Mesothelial cell of epicardium (in vitro differentiated cells): Measurements from ENCODE around the gene TMED4. TPM values are rescaled to one million over a fixed set of nuclear protein-coding genes. Genes with fewer than 3 reads are reported as not detected.
A peak's percentile ranks its signal among the peaks of the same experiment; 100 is the strongest.

Experiments
- DNase-seq, 2 experiments: peaks; one replicate each; pipeline ENCODE4 v3.0.0; 2021; ENCODE audit warnings: low spot score in 2 of 2; ENCODE audit not compliant: unreplicated experiment in 2 of 2
- H3K27ac Mint-ChIP-seq: 2 replicates; pipeline ENCODE4 v1.8.0; 2021; ENCODE audit warnings: mixed read lengths
- H3K27me3 Mint-ChIP-seq: 2 replicates; pipeline ENCODE4 v1.8.0; 2021; ENCODE audit warnings: low read depth, mixed read lengths
- H3K36me3 Mint-ChIP-seq: 2 replicates; pipeline ENCODE4 v1.8.0; 2021; ENCODE audit warnings: mixed read lengths
- H3K4me1 Mint-ChIP-seq: 2 replicates; pipeline ENCODE4 v1.8.0; 2021; ENCODE audit warnings: mixed read lengths
- H3K4me3 Mint-ChIP-seq: 2 replicates; pipeline ENCODE4 v1.8.0; 2021; ENCODE audit warnings: mild to moderate bottlenecking, moderate library complexity, mixed read lengths
- H3K9me3 Mint-ChIP-seq: 2 replicates; pipeline ENCODE4 v1.8.0; 2021; ENCODE audit warnings: mixed read lengths
- total RNA-seq: library from RNA; stranded (reverse); gene quantifications from 3 replicates; pipeline ENCODE4 v1.2.1, GENCODE V29; 2021
- TF ChIP-seq, protein P1 (sequence below): fragments of 200-600 bp; sonication (generic); IDR thresholded peaks from one replicate; pipeline ENCODE4 v1.5.0; 2021; ENCODE audit warnings: antibody characterized with exemption; ENCODE audit not compliant: unreplicated experiment

The TMED4 gene
- total RNA-seq, 1 donor from 2014 or later, result 97.0 TPM

DNA sequence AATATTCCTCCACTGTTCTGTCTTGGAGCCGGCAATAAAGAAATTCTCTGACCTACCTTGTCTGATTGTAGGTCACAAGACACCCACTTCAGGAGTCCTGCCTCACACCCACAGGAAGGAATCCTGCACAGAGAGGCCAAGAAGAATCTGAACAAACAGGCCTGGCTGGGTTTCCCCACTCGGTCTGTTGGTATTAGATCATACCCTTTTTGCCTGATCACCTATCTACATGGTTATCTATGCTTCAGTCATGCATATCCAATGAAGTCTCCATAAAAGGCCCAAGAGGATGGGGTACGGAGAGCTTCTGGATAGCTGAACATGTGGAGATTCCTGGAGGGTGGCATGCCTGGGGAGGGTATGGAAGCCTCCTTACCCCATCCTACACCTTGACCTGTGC, 36.7 kb upstream of the TMED4 start:
- peak in 1 of 2 experiments; percentile 45 for DNase-seq
- TF ChIP-seq, protein P1, sequence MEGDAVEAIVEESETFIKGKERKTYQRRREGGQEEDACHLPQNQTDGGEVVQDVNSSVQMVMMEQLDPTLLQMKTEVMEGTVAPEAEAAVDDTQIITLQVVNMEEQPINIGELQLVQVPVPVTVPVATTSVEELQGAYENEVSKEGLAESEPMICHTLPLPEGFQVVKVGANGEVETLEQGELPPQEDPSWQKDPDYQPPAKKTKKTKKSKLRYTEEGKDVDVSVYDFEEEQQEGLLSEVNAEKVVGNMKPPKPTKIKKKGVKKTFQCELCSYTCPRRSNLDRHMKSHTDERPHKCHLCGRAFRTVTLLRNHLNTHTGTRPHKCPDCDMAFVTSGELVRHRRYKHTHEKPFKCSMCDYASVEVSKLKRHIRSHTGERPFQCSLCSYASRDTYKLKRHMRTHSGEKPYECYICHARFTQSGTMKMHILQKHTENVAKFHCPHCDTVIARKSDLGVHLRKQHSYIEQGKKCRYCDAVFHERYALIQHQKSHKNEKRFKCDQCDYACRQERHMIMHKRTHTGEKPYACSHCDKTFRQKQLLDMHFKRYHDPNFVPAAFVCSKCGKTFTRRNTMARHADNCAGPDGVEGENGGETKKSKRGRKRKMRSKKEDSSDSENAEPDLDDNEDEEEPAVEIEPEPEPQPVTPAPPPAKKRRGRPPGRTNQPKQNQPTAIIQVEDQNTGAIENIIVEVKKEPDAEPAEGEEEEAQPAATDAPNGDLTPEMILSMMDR, result no peak
- Mint-ChIP-seq H3K9me3 (no peaks in the 10 kb centered on the region), H3K4me1 (peaks cover 35% of the 10 kb centered on the region), H3K27ac (peak overlapping the region; percentile 92), H3K27me3 (no peaks in the 10 kb centered on the region), H3K4me3 (peak overlapping the region; percentile 4), H3K36me3 (no peaks in the 10 kb centered on the region)

DNA sequence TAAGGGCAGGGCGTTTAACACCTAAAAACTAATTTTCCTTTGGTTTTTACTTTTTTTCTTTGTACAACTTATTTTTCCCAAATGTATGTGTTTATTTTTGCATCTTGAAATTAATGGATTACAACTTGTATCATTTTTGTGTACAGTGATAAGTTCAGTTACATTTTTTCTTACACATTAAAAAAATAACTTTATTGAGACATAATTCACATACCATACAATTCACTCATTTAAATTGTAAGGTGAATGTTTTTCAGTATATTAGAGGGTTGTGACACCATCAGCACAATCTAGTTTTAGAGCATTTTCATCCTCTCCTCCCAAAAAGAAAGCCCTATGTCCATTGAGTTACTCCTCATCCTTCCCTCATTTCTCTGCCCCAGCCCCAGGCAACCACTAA, 36.0 kb upstream of the TMED4 start:
- H3K27ac Mint-ChIP-seq, result peak overlapping the region; percentile 92

DNA sequence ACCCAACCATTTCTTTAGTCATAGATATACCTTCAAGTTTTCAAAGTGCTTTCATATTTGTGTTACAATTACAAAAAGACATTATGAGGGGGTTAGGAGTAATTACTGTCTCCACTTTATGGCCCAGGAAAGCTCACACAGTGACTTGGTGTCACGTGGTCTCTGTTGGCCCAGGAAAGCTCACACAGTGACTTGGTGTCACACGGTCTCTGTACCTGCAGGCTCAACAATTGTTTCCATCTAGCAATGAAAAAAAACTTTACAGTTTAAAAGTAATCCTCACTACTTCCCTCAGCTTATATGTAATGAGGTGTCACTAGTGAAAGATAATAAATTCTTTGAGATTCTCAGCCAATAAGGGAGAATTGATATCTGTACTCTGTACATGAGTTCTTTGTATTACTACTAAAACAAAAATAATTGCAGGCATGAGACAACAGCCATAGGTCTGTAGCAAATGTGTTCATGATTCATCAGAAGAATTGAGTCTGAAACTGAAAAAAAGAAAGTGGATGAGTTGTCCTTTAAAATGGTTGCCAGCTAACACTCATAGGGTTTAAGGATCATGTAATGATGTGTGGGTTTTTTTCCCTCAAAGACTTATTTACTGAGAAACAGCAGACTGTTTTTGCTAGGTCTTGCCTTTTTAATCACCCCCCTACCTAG, 35.3 kb upstream of the TMED4 start:
- Mint-ChIP-seq H3K27ac (peak overlapping the region; percentile 84), H3K4me1 (peaks cover 35% of the 10 kb centered on the region), H3K36me3 (no peaks in the 10 kb centered on the region), H3K4me3 (no peak overlapping the region), H3K9me3 (no peaks in the 10 kb centered on the region), H3K27me3 (no peaks in the 10 kb centered on the region)
- DNase-seq, result no peak
- TF ChIP-seq, protein P1, result no peak

More for the DNA sequence above, 36.0 kb upstream of the TMED4 start:
- TF ChIP-seq, protein P1, result no peak
- Mint-ChIP-seq H3K27me3 (no peaks in the 10 kb centered on the region), H3K4me3 (no peak overlapping the region), H3K9me3 (no peaks in the 10 kb centered on the region), H3K4me1 (peaks cover 35% of the 10 kb centered on the region), H3K36me3 (no peaks in the 10 kb centered on the region)
- no peak for DNase-seq

DNA sequence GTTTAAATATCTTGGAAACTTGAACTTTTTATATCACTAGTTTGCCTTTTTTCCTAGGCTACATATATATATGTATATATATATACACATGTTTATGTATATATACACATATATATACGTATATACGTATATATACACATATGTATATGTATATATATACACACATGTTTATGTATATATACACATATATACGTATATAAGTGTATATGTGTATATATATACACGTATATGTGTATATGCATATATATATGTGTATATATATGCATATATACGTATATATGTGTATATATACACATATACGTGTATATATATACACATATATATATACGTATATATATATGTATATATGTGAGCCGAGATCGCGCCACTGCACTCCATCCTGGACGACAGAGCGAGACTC, 34.5 kb upstream of the TMED4 start:
- peaks cover 35% of the 10 kb centered on the region for H3K4me1 Mint-ChIP-seq
- TF ChIP-seq, protein P1, result no peak

DNA sequence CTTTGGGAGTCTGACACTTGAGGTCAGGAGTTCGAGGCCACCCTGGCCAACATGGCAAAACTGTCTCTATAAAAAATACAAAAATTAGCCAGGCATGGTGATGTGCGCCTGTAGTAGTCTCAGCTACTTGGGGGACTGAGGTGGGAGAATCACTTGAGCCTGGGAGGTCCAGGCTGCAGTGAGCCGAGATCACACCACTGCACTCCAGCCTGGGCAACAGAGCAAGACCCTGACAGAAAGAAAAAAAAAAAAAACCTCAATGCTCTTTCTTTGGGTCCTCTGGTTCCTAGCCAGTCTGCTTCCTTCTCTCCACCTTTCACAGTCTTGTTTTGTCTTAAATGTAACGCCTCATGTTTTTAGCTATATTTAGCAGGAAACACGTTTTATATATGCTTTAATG, 33.8 kb upstream of the TMED4 start:
- H3K27ac Mint-ChIP-seq, result no peak overlapping the region
- H3K9me3 Mint-ChIP-seq, result no peaks in the 10 kb centered on the region
- no peak overlapping the region for H3K4me3 Mint-ChIP-seq
- no peak for DNase-seq
- no peaks in the 10 kb centered on the region for H3K36me3 Mint-ChIP-seq
- no peaks in the 10 kb centered on the region for H3K27me3 Mint-ChIP-seq
- peaks cover 35% of the 10 kb centered on the region for H3K4me1 Mint-ChIP-seq
- TF ChIP-seq, protein P1, result no peak

More for the DNA sequence above, 34.5 kb upstream of the TMED4 start:
- Mint-ChIP-seq H3K27me3 (no peaks in the 10 kb centered on the region), H3K36me3 (no peaks in the 10 kb centered on the region), H3K9me3 (no peaks in the 10 kb centered on the region), H3K4me3 (no peak overlapping the region), H3K27ac (no peak overlapping the region)
- DNase-seq, result no peak
